HEK293T (cell line): ENCODE results near the gene OPRL1.

Source experiments
- CTCF ChIA-PET: fragments of 350-600 bp; formaldehyde crosslinking; extraction: SDS; loops from one replicate; lab custom pipeline; 2021; ENCODE audit warnings: antibody characterized with exemption, inconsistent platforms; lab: Yijun Ruan, JAX
- POLR2A ChIA-PET: fragments of 350-600 bp; formaldehyde crosslinking; extraction: SDS; loops from one replicate; lab custom pipeline; 2020; ENCODE audit warnings: antibody characterized with exemption, inconsistent platforms; lab: Yijun Ruan, JAX
- DNase-seq: peaks from one replicate; pipeline ENCODE4 v3.0.0; 2012; ENCODE audit warnings: mixed read lengths; ENCODE audit errors: extremely low spot score
- ARNT ChIP-seq: fragments of 450-650 bp; IDR thresholded peaks from 2 replicates; pipeline ENCODE4 v1.6.1; 2017; ENCODE audit warnings: mild to moderate bottlenecking
- BHLHE40 ChIP-seq: fragments of 450-650 bp; IDR thresholded peaks from 2 replicates; pipeline ENCODE4 v1.6.1; 2016; ENCODE audit warnings: mild to moderate bottlenecking, moderate library complexity, borderline replicate concordance
- CTBP1 ChIP-seq: fragments of 450-650 bp; IDR thresholded peaks from 2 replicates; pipeline ENCODE4 v1.6.1; 2016; ENCODE audit warnings: borderline replicate concordance
- ELF4 ChIP-seq: fragments of 450-650 bp; IDR thresholded peaks from 2 replicates; pipeline ENCODE4 v1.6.1; 2017; ENCODE audit warnings: antibody characterized with exemption
- FOXA1 ChIP-seq: fragments of 450-650 bp; IDR thresholded peaks from 2 replicates; pipeline ENCODE4 v1.6.1; 2016; ENCODE audit warnings: mild to moderate bottlenecking
- FOXK2 ChIP-seq: fragments of 450-650 bp; IDR thresholded peaks from 2 replicates; pipeline ENCODE4 v1.6.1; 2016; ENCODE audit warnings: mild to moderate bottlenecking
- FOXM1 ChIP-seq: fragments of 450-650 bp; IDR thresholded peaks from 2 replicates; pipeline ENCODE4 v1.6.1; 2017; ENCODE audit warnings: mild to moderate bottlenecking, borderline replicate concordance
- HDGF ChIP-seq: fragments of 450-650 bp; IDR thresholded peaks from 2 replicates; pipeline ENCODE4 v1.6.1; 2017; ENCODE audit warnings: antibody characterized with exemption, borderline replicate concordance
- L3MBTL2 ChIP-seq: fragments of 450-650 bp; conservative IDR thresholded peaks from 2 replicates; pipeline ENCODE4 v1.6.1; 2016; ENCODE audit warnings: mild to moderate bottlenecking
- LEF1 ChIP-seq: fragments of 450-650 bp; IDR thresholded peaks from 2 replicates; pipeline ENCODE4 v1.6.1; 2017; ENCODE audit warnings: mild to moderate bottlenecking, borderline replicate concordance
- NFRKB ChIP-seq: fragments of 450-650 bp; IDR thresholded peaks from 2 replicates; pipeline ENCODE4 v1.6.1; 2016; ENCODE audit warnings: mild to moderate bottlenecking, moderate library complexity
- SP1 ChIP-seq: fragments of 450-650 bp; IDR thresholded peaks from 2 replicates; pipeline ENCODE4 v1.6.1; 2017
- SUZ12 ChIP-seq: fragments of 450-650 bp; IDR thresholded peaks from 2 replicates; pipeline ENCODE4 v1.6.1; 2016; ENCODE audit warnings: mild to moderate bottlenecking
- TARDBP ChIP-seq: fragments of 450-650 bp; IDR thresholded peaks from 2 replicates; pipeline ENCODE4 v1.6.1; 2016
- ZNF384 ChIP-seq: fragments of 450-650 bp; IDR thresholded peaks from 2 replicates; pipeline ENCODE4 v1.6.1; 2016
- TF ChIP-seq, protein P1 (sequence below): fragments of 450-650 bp; IDR thresholded peaks from 2 replicates; pipeline ENCODE4 v1.6.1; 2016

The OPRL1 gene

DNA sequence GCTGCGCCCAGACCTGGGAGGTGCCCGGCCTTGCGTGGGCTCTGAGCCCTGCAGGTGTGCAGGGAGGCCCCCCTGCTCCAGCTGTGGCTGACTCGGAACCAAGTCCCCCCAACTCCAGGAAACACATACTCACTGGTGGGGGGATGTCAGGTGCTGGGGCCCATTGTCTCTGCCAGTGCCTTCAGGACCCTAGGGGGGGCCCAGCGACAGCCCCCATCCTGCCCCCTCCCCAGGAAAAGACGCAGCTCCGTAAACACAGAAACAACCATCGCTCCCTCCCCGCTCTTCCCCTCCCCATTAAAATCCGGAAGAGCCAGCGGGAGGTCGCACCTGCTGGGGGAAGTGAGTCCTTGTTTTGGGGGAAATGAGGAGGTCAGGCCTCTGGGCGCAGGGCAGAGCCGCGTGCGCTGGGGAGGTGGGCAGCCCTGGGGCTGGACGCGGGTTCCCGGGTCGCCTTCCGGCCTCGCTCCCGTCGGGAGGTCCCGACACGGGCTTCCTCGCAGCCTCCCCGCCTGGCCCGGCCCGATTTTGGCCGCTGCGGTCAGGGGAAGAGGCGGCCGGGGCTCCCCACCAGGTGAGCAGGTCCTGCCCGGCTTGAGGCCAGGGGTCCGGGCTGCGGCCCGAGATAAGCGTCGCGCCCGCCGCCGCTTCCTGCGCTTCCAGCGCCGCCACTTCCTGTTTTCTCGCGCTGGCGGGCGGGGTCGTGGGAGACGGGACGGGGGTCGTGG is 37.7 kb upstream of the OPRL1 start:
- POLR2A ChIA-PET: no interaction called here
- CTCF ChIA-PET: no interaction called here
- no peak for DNase-seq
- no peak for TF ChIP-seq SUZ12
- no peak for TF ChIP-seq ELF4
- no peak for TF ChIP-seq ZNF384
- no peak for TF ChIP-seq FOXA1
- TF ChIP-seq NFRKB: no peak
- TF ChIP-seq FOXK2: no peak
- no peak for TF ChIP-seq FOXM1
- TF ChIP-seq CTBP1: no peak

DNA sequence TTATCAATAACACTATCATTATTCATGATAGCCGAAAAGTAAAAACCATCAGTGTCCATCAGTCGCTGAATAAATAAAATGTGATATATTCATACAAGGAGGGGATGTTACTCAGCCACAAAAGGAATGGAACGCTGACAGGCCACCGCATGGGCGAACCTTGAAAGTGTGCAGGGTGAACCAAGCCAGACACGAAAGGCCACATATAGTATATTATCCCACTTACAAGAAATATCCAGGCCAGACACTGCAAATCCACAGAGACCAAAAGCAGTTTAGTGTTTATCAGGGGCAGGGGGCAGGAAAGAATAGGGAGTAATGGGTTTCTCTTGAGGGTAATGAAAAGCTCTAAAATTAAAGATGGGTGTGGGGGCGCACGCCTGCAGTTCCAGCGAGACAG is 36.1 kb upstream of the OPRL1 start:
- ChIA-PET CTCF (interaction anchor here (1.0 kb wide), 1 partner anchor 63 kb away, joined by 3 read pairs; no protein-coding TSS in a partner anchor), POLR2A (interaction anchor here (1.4 kb wide), 1 partner anchor 19 kb away, joined by 4 read pairs; the partner anchor contains the start of gene TCEA2)
- DNase-seq: no peak
- no peak for TF ChIP-seq TARDBP
- TF ChIP-seq HDGF: no peak
- TF ChIP-seq NFRKB: no peak
- no peak for TF ChIP-seq BHLHE40
- no peak for TF ChIP-seq FOXM1
- no peak for TF ChIP-seq CTBP1
- TF ChIP-seq FOXA1: no peak
- no peak for TF ChIP-seq SUZ12
- TF ChIP-seq ELF4: no peak
- no peak for TF ChIP-seq L3MBTL2
- no peak for TF ChIP-seq FOXK2
- no peak for TF ChIP-seq ZNF384
- no peak for TF ChIP-seq SP1

DNA sequence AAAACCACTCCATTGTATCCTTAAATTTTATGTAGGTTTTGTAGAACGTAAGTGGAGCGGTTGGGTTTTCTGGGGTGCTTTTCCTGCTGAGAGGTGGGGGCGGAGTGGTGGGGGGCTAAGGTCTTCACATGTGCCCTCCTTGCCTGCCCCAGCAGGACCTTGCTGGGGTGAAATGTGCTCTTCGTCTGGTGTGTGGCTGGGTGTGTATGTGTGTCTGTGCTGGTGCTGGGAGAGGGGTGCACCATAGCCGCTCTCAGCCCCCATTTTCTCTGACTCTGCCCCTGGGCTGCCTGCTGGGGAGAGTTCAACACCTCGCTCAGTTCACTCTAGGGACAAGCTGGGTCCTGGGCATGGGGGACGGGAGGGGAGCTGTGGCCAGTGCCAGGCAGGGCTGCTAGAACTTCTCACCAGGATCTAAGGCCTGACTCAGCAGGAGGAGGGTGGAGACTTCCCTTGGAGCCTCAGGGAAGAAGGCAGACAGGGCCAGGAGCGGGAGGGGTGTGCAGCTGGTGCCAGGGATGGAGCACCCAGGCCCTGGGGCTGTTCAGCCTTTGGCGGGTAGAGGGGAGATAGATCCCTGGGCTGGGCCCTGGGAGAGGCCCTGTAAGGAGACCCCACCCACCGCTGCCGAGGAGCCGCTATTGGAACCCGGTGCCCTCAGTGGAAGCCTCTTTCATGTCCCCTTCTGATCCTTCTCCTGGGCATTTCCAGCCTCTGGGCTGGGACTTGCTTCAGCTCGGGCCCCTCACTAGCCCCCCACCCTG is 35.2 kb upstream of the OPRL1 start:
- no peak for TF ChIP-seq ZNF384
- no peak for TF ChIP-seq CTBP1
- no peak for TF ChIP-seq ARNT
- no peak for TF ChIP-seq TARDBP
- no peak for TF ChIP-seq LEF1
- no peak for TF ChIP-seq FOXM1
- no peak for TF ChIP-seq SUZ12
- TF ChIP-seq, protein P1, sequence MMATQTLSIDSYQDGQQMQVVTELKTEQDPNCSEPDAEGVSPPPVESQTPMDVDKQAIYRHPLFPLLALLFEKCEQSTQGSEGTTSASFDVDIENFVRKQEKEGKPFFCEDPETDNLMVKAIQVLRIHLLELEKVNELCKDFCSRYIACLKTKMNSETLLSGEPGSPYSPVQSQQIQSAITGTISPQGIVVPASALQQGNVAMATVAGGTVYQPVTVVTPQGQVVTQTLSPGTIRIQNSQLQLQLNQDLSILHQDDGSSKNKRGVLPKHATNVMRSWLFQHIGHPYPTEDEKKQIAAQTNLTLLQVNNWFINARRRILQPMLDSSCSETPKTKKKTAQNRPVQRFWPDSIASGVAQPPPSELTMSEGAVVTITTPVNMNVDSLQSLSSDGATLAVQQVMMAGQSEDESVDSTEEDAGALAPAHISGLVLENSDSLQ: no peak
- TF ChIP-seq ELF4: no peak
- POLR2A ChIA-PET: interaction anchor here (1.4 kb wide), 1 partner anchor 18 kb away, joined by 4 read pairs; the partner anchor contains the start of gene TCEA2
- DNase-seq: no peak
- CTCF ChIA-PET: interaction anchor here (1.0 kb wide), 1 partner anchor 64 kb away, joined by 3 read pairs; no protein-coding TSS in a partner anchor

DNA sequence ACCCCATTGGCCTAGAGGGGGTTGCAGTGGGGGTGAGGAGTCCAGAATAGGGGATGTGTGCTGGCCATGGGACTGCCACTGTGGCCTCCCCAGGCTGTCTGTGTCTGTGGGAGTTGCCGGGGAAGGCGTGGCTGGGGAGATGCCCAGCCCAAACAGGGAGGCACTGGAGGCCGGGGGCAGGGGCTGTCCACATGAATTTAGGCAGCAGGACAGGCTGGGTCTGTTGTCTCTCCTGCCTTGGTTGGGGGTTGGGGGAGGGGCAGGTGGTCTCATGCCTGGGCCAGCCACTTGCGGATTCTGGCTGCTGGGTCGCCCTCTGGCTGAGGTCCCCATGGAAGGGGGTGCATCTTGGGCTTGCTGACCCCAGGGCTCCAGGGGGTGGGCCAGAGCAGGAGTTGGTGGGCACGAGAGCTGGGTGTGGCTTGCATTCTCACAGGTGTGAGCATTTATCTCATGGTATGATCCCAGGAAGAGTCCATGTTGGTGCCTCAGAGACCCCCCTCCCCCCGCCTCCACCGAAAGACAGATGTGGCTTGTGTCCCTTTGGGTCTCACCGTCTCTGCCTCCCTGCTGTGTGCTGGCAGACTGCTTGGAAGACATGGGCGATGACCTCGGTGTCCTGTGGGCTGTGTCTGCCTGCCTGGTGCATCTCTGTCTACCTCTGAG is 34.4 kb upstream of the OPRL1 start:
- no peak for DNase-seq
- POLR2A ChIA-PET: no interaction called here
- TF ChIP-seq FOXM1 (no peak), L3MBTL2 (no peak), ARNT (no peak), LEF1 (no peak), HDGF (no peak), BHLHE40 (no peak), NFRKB (no peak), SUZ12 (no peak), FOXA1 (no peak), TARDBP (no peak), ZNF384 (no peak), SP1 (no peak), FOXK2 (no peak), ELF4 (no peak)
- TF ChIP-seq, protein P1: no peak
- CTCF ChIA-PET: no interaction called here

DNA sequence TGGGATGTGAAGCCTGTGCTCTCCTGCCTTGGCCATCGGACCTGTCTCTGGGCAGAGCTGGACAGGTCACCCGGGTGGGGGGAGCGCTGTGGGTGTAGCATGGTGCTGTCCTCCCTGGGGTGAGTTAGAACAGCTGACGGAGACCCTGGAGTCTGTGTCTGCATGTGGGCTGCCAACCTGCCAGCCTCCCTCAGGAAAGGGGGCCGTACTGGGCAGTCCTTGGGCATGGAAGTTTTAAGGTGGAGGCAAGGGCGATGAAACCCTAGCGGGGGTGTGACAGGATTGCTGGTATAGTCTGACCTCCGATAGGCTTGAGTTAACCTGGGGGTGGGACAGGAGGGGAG is 32.9 kb upstream of the OPRL1 start:
- TF ChIP-seq SUZ12 (no peak), FOXK2 (no peak), SP1 (no peak), HDGF (no peak), L3MBTL2 (no peak), LEF1 (no peak), BHLHE40 (no peak), CTBP1 (no peak), FOXM1 (no peak), ARNT (no peak), FOXA1 (no peak), TARDBP (no peak), ZNF384 (no peak), ELF4 (no peak), NFRKB (no peak)
- TF ChIP-seq, protein P1: no peak
- DNase-seq: no peak
- ChIA-PET POLR2A (no interaction called here), CTCF (interaction anchor here (1.3 kb wide), 1 partner anchor 9 kb away, joined by 3 read pairs; no protein-coding TSS in a partner anchor)
